Putamen (tissue), 1 donor: ENCODE results near the gene ZNF440.
"Not testable (repeated sequence)": the region's sequence is repeated elsewhere in the genome, so short reads cannot be mapped to it uniquely, and the experiment has no call there.

Experiments used
- DNase-seq: peaks from one replicate; pipeline ENCODE4 v3.0.0-alpha.2; 2016; ENCODE audit warnings: low spot score

Gene ZNF440

DNA sequence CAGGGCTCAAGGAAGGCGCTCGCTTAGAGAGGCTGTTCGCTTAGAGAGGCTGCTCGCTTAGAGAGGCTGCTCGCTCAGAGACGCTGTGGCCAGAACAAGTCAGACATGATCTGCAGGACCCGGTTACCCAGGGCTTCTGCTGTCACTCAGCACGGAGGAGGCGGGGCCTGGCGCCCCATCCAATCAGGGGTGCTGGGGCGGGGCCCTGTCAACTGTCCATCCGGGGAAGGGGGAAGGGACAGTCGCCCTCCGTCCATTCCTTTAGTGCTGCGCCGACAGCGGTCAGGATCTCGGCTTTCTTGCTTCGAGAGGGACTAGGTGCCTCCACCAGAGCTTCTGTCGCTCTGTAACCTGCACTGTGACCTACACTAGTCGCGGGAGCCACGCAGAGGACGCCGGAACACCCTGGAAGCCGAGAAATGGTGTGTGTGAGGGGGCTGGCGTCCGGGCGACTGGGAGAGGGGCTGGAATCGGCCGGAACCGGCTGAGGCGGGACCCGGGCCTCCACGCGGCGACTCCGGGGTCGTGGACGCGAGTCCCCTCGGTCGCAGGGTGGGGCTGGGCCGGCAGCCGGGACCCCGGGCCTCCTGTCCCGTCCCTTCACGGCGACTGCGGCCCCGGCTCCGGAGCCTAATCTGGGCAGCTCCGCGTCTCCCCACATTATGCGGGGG lies at the start of gene ZNF440:
Gene ZNF440 (plus strand): TSS at position 245 of the 671 bp plus-strand sequence. CDS start 175 bp downstream, at position 420.
- DNase-seq, result peak; percentile 94

DNA sequence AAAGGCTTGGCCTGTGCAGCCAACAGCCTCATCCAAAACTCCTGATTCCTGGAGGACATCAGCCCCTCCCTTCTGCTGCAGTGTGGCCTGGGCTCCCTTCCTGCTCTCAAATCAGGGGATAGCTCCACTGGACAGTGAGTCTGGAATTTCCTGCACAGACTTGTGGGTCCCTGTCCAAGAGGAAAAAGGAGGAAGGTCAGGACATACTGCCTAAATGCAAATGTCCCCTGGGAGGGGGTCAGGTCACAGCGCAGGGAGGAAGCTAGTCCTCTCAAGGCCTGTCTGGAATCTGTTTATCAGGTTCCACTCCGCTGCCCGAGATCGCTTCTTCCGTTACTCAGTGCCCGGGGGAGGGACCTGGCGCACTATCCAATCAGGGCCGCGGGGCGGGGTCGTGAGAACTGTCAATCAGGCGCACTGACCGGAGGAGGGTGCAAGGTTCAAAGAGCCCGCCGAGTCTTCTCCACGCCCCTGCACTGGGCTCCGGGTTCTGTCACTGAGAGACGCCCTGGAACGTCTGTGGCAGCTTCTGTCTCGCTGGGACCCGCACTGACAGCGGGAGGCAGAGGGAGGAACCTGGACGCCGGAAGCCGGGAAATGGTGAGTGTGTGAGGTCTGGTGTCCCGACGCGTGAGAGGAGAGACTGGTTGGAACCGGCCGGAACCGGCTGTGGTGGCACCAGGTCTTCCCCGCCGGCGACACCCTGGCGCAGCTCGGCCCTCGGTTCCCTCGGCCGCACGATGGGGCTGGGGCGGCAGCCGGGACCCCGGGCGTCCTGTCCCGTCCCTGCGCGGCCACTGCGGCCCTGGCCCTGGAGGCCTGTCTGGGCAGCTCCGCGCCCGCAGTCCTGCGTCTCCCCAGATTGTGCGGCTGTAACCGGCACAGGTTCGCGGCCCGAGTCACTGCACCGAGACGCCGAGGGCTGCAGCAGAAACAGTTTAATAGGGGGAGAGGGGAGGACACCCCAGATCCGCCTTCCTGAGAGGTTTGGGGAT lies 47.2 kb upstream of the ZNF440 start, which contains the start of gene ZNF441:
Gene ZNF441 (plus strand): TSS at position 404 of the 995 bp plus-strand sequence. CDS start 194 bp downstream, at position 598.
- DNase-seq, result peak; percentile 95

DNA sequence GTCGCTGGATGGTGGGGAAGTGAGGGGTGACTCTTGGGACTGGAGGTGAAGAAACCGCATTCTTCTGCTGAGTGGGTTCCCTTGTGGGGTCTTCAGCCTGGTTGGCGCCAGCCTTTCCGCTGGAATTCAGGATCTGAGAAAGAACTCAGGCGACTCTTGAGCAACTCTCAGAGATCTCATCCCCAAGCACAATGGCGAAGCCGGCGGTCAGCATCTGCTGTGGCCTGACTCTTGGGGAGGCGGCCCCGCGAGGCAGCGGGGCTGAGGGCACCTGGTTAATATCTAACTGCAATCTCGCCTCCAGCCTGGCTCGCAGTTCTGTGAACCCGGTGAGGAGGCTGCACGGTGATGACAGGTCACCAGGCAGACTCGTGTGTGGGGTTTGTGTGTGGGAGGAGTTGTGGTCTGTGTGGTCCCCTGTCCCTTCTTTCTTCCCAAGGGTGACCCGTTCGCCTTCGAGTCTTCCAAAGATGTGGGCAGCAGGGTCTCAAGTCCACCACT lies 46.4 kb upstream of the ZNF440 start:
- DNase-seq, result peak; percentile 1

DNA sequence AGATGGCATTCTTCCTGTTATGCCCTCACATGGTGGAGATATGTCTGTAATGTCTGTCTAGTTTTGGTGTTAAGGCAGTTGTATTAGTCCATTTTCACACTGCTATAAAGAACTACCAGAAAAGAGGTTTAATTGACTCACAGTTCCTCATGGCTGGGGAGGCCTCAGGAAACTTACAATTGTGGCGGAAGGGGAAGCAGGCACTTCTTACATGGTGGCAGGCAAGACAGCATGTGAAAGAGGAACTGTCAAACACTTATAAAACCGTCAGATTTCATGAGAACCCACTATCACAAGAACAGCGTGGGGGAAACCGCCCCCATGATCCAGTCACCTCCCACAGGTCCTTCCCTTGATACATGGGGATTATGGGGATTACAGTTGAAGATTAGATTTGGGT lies 44.1 kb upstream of the ZNF440 start:
- no peak for DNase-seq

DNA sequence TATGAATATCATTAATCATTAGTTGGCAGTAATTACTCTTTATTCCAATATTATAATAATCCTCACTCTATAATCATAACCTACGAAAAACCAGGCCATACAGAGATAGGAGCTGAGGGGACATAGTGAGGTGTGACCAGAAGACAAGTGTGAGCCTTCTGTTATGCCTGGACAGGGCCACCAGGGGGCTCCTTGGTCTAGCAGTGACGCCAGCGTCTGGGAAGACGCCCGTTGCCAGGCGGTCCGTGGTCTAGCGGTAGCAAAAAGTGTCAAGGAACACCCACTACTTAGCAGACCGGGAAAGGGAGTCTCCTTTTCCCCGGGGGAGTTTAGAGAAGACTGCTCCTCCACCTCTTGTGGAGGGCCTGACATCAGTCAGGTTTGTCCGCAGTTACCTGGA lies 42.6 kb upstream of the ZNF440 start:
- DNase-seq, result not testable (repeated sequence)

DNA sequence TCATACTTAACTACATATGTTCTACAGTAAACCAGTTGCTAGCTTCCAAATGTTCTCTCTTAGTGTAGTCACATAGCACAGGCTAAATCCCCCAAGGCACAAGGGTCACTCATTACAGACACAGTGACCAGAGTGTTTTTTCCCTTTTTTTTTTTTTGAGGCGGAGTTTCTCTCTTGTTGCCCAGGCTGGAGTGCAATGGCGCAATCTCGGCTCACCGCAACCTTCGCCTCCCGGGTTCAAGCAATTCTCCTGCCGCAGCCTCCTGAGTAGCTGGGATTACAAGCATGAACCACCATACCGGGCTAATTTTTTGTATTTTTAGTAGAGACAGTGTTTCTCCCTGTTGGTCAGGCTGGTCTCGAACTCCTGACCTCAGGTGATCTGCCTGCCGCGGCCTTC lies 37.4 kb upstream of the ZNF440 start:
- DNase-seq, result not testable (repeated sequence)

DNA sequence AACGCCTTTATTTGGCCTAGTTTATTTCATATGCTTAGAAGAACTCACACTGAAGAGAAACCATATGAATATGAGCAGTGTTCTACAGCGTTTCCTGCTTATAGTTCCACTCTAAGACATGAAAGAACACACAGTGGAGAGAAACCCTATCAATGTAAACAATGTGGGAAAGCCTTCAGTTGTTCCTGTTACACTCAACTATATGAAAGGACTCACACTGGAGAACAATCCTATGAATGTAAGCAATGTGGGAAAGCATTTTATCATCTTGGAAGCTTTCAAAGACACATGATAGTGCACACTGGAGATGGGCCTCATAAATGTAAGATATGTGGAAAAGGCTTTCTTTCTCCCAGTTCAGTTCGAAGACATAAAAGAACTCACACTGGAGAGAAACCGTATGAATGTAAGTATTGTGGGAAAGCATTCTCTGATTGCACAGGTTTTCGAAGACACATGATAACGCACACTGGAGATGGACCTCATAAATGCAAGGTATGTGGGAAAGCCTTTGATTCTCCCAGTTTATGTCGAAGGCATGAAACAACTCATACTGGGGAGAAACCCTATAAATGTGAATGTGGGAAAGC lies 33.5 kb upstream of the ZNF440 start:
- no peak for DNase-seq

DNA sequence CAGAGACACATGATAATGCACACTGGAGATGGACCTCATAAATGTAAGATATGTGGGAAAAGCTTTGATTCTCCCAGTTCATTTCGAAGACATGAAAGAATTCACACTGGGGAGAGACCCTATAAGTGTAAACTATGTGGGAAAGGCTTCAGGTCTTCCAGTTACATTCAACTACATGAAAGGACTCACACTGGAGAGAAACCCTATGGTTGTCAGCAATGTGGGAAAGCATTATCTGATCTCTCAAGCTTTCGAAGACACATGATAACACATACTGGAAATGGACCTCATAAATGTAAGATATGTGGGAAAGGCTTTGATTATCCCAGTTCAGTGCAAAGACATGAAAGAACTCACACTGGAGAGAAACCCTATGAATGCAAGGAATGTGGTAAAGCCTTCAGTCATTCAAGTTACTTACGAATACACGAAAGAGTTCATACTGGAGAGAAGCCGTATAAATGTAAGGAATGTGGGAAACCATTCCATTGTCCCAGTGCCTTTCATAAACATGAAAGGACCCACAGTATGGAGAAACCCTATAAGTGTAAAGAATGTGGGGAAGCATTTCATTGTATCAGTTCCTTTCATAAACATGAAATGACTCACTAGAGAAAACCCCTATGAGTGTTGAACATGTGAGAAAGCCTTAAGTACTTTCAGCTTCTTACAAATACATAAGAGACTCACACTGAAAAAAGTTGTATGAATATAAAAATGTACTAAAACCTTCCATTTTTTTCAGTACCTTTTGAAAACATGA lies 32.6 kb upstream of the ZNF440 start:
- DNase-seq, result no peak

DNA sequence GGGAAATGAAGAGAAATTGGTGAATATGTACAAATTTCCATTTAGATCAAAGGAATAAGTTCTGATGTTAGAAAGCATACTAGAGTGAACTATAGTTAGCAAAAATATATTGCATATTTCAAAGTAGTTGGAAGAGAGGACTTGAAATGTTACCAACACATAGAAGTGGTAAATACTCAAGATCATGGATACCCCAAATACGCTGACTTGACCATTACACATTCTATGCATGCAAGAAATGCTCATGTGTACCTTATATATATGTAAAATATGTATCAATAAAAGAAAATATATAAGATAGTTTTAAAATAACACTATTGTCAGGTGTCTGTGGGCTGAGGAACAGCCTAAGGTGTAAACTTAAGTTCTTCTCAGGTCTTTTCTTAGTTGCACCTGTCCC lies 30.3 kb upstream of the ZNF440 start:
- no peak for DNase-seq

DNA sequence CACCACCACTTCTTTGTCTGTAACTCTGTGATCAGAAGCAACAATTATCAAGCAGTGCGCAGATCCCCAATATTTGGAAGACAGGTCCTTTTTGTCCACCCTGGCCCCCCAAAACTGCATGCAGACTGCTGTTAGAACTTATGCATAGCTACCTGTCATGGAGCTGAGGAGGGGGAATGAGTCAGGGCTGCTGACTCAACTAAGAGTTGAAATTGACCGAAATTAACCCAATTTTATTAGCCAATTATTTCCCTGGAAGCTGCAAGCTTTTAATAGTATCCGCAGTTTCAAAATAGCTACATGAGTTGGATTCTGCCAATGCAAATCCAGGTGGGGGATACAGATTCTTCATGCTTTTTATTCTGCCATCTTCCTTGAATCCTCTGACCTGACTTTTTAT lies 29.7 kb upstream of the ZNF440 start:
- DNase-seq, result peak; percentile 78

DNA sequence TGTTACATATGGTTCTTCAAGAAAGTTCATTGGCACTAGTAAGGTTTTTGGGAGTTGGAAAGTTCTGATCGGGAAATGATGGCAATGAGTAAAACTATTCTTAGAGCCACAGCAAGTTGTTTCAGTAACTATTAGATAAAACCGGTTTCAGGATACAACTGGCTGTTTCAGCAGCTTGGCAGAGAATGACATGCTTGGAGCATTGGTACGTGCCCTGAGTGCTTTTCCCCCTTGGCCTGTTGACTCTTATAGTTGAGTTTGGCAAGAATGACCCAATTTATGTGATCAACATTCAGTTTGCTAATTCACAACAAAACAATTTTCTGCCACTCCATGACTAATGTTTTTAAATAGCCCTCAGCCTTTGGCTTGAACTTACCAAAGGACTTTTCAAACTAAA lies 26.5 kb upstream of the ZNF440 start:
- no peak for DNase-seq

DNA sequence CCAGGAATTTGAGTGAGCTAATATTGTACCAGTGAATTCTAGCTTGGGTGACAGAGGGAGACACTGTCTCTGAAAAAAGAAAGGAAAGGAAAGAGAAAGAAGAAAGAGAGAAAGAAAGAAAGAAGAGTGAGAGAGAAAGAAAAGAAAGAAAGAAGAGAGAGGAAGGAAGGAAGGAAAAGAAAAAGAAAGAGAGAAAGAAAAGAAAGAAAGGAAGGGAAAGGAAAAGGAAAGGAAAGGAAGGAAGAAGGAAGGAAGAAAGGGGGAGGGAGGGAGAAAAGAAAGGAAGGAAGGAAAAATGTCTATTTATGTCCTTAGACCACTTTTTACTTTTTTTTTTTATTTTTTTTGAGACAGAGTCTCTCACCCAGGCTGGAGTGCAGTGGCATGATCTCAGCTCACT lies 21.1 kb upstream of the ZNF440 start:
- DNase-seq, result no peak

DNA sequence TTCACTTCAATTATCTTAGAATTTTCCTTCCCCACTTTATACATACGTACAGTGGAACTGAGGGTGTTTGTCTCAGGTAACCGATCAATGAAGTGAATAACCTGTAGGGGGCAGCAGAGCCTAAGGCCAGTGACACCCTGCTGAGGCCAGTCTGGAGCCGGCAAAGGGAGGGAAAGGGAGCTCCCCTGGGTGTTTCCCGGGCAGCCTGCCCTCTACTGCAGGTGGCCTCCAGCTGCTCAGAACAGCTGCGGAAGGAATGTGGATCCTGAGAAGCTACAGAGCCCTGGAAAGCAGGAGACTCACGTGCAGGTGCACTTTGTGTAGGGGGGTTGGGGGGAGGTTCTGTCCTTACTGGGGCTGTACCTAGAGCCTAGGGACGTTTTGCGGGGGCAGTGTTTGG lies 16.6 kb upstream of the ZNF440 start:
- peak; percentile 80 for DNase-seq

DNA sequence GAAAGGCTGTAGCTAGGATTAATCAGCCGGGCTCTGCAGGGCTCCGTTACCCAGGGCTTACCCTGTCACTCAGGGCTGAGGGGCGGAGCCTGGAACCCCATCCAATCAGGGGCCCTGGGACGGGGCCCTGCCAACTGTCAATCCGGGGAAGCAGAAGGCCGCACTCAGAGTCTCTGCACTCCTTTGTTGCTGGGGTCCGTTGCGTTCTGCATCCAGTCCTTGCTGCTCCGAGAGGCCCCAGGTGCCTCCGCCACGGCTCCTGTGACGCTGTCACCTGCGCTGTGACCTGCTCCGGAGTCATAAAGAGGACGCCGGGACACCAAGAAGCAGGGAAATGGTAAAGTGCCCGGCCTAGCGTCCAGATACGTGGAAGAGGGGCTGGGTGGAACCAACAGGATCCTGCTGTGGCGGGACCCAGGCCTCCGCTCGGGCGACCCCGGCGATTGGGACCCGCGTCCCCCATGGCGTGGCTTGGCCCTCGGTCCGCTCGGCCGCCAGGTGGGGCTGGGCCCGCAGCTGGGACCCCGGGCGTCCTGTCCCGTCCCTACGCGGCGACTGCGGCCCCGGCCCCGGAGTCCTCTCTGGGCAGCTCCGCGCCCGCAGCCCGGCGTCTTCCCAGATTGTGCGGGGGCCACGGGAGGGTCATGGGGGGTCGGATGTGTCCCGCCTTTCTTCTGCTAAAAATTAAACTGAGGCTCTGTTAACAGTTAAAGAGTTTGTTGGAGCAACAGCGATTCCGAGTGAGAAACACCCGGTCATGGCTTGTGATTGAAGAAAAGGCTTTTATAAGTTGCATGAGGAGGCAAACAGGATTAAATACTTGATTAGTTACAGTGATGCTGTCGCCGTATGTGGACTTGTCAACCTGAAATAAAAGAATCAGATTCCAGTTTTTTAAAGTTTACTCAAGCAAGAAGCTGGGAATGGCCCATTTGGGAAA lies 15.4 kb upstream of the ZNF440 start, which contains the start of gene ZNF491:
Gene ZNF491 (plus strand): TSS at position 133 of the 940 bp plus-strand sequence. CDS start 7,431 bp downstream, outside the sequence.
- DNase-seq, result peak; percentile 94

DNA sequence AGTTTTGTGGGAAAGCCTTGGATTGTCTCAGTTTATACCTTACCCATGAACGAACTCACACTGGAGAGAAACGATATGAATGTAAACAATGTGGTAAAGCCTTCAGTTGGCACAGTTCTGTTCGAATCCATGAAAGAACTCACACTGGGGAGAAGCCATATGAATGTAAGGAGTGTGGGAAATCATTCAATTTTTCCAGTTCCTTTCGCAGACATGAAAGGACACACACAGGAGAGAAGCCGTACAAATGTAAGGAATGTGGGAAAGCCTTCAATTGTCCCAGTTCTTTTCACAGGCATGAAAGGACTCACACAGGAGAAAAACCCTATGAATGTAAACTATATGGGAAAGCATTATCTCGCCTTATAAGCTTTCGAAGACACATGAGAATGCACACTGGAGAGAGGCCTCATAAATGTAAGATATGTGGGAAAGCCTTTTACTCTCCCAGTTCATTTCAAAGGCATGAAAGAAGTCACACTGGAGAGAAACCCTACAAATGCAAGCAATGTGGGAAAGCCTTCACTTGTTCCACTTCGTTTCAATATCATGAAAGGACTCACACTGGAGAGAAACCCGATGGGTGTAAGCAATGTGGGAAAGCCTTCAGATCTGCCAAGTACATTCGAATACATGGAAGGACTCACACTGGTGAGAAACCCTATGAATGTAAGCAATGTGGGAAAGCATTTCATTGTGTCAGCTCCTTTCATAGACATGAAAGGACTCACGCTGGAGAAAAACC lies 7.5 kb upstream of the ZNF440 start:
- DNase-seq, result no peak

DNA sequence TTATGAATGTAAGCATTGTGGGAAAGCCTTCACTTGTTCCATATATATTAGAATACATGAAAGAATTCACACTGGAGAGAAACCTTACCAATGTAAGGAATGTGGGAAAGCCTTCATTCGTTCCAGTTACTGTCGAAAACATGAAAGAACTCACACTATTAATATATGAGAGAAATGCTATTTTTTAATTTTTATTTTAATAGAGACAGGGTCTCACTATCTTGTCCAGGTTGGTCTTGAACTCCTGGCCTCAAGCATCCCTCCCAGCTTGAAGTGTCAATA lies 7.0 kb upstream of the ZNF440 start:
- DNase-seq, result no peak

DNA sequence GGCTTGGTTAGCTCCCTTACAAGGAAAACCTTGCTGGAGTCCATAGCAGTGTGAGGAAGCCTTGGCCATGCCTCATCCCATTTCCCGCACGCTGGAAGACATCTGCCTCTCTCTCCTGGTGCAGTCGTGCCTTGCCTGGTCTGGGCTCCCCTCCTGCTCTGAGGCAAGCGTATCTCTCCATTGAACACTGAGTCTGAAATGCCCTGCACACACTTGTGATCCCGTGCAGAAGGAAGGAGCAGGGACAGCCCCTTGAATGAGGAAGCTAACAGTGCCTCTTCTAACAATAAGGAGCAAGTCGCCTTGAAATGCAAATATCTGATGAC lies 407 bp upstream of the ZNF440 start:
- no peak for DNase-seq

DNA sequence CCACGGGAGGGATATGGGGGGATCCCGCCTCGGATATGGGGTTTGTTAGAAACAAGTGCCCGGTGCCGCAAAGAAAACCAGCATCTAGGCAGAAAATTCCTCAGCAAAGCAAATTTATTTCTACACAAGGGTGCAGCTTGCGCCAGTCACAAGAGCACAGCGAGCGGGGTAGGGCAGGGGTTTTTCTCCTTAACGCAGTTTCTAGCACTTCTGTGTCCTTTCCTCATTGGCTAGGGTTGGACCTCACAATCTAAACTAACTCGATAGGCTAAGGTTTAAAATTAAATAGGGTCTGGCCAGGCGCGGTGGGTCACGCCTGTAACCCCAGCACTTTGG lies 595 bp downstream of the ZNF440 start:
- DNase-seq, result no peak

DNA sequence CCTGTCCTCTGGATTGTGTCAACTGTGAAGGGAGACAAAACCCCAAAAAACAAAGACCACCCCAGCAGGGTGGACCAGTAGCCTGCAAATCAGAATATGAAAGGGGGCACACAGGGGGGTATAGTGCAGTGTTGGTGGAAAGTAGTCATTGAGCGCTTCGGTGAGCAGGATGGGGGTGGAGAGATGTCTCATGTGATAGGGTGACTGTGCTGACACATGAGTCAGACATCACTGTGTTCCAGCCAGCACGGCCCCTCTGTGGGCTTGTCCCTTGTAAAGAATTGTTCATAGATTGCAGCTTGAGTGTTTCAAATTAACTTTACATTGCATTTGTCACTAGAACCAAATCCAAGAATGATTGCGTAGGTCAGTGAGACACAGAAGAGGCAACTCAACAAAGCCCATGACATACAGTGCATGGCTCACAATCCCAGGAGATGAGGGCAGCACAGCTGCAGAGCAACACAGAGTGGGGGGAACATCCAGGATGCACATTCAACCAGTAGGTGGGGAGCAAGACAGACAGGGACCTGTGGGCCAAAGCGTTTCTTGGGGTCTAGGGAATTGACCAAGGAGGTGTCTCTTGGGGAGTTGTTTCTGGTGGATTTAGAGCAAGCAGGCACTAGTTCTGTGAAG lies 7.5 kb downstream of the ZNF440 start:
- DNase-seq, result no peak
